Esophagus squamous epithelium (tissue), 5 donors: ENCODE data around the gene RGS9BP. TPM values are rescaled to one million over a fixed set of nuclear protein-coding genes. Genes with fewer than 3 reads are reported as not detected.

ENCODE experiments used
- DNase-seq: peaks from one replicate; lab custom pipeline; 2025; lab: John Stamatoyannopoulos, UW
- H3K27ac ChIP-seq, 4 donors: fragments of 200-600 bp; sonication (generic); one replicate each; pipeline ENCODE4 v1.5.1; 2016 to 2019; ENCODE audit warnings: mild to moderate bottlenecking in 1 of 4
- H3K27me3 ChIP-seq, 4 donors: fragments of 200-600 bp; sonication (generic); 1 replicate in 3 of 4; 2 replicates in 1 of 4; pipeline versions ENCODE4 v1.5.1 to v1.6.0; 2017 to 2021; ENCODE audit warnings: antibody characterized with exemption in 1 of 4
- H3K36me3 ChIP-seq, 3 donors: fragments of 200-600 bp; sonication (generic); one replicate each; pipeline ENCODE4 v1.5.1; 2016 to 2019
- H3K4me1 ChIP-seq, 3 donors: fragments of 200-600 bp; sonication (generic); one replicate each; pipeline ENCODE4 v1.5.1; 2017 to 2019
- H3K4me3 ChIP-seq, 4 donors: fragments of 200-600 bp; sonication (generic); 1 replicate in 3 of 4; 2 replicates in 1 of 4; pipeline ENCODE4 v1.5.1; 2016 to 2019; ENCODE audit warnings: mild to moderate bottlenecking in 2 of 4, moderate library complexity in 1 of 4
- H3K9me3 ChIP-seq, 3 donors: fragments of 200-600 bp; sonication (generic); one replicate each; pipeline ENCODE4 v1.5.1; 2016 to 2019
- CTCF ChIP-seq, 6 experiments: fragments of 450-650 bp in 4 of 6; fragments of 200-600 bp in 2 of 6; sonication (generic) in 2 of 6; IDR thresholded peaks; one replicate each; pipeline ENCODE4 v1.5.1; 2016 to 2019; ENCODE audit warnings: antibody characterized with exemption in 6 of 6, mild to moderate bottlenecking in 4 of 6, moderate library complexity in 4 of 6
- POLR2A ChIP-seq, 4 donors: fragments of 450-650 bp; IDR thresholded peaks; one replicate each; pipeline ENCODE4 v1.6.1; 2017; ENCODE audit warnings: antibody characterized with exemption in 4 of 4, mild to moderate bottlenecking in 4 of 4, moderate library complexity in 3 of 4
- WGBS, 2 donors: methylation state at CpG; one replicate each; pipeline ENCODE4 v1.1.5; 2018; 5-methylcytosine and 5-hydroxymethylcytosine counted together
- intact Hi-C: fragments of 100-400 bp; cut with DNase I; formaldehyde crosslinking; loops from one replicate; pipeline ENCODE4 v1.15.0; 2022
- total RNA-seq, 4 donors: library from RNA; depleted of rRNA; stranded (reverse); fragments of >200 nt; gene quantifications; one replicate each; pipeline ENCODE4 v1.1.0, GENCODE V29; 2016
- donor health status: DM: yes; HTN: yes; CAD: no.

Gene RGS9BP
- total RNA-seq, 4 donors from 2014 or later: 0.09 to 2.0 (median 0.23) TPM

DNA sequence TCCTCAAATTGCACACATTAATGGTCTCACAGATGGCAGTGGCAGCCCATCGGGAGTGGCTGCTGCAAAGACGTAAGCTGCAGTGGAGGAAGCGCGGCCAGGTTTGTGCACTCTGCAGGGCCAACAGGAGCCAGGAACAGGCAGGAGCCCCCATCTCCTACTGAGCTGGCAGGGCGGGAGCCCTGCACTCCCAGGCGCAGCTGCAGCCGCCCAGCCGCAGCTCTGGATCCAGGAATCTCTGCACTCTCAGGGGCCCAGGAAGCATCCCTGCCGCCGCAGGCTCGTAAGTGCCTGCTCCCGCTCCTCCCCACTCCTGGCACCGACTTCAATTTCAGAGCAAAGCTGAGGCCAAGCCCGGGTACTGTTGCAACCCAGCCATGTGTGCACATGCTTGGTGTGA lies 38.2 kb upstream of the RGS9BP start:
- TF ChIP-seq CTCF (IDR thresholded peaks at IDR 0.05): no peak
- no peak for TF ChIP-seq POLR2A (IDR thresholded peaks at IDR 0.05)
- Histone ChIP-seq H3K27ac (no peak overlapping the region), H3K4me3 (no peak overlapping the region), H3K36me3 (peaks cover 19 to 94% (median 26%) of the 10 kb centered on the region in 3 donors), H3K9me3 (no peaks in the 10 kb centered on the region), H3K27me3 (no peaks in the 10 kb centered on the region), H3K4me1 (no peaks in the 10 kb centered on the region)
- intact Hi-C loops: no loop called here
- 88% methylated on average over 8 of the region's 14 CpGs; no CpG with 5 or more reads in 1 of the 2 donors for WGBS, 2 donors
- no peak for DNase-seq

DNA sequence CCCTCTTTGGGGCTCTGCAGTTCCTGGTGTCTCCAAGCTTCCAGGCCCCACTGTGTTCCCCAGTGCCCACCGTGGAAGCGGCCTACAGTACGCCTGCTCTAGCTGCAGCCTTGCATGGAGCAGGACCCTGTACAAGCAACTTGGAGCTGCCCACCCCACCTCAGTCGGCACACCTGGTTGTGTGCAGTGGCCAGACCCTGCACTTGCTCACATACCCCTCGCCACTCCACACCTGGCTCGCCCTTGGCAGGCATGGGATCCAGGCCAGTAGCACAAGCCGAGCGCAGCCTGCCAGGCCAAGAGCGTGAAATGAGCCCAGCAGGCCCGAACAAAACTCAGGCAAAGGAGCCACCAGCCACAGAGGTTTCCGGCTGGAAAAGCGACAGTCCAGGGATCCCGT lies 37.0 kb upstream of the RGS9BP start:
- Histone ChIP-seq H3K9me3 (no peaks in the 10 kb centered on the region), H3K27me3 (no peaks in the 10 kb centered on the region), H3K4me1 (no peaks in the 10 kb centered on the region), H3K36me3 (peaks cover 19 to 95% (median 26%) of the 10 kb centered on the region in 3 donors), H3K27ac (no peak overlapping the region), H3K4me3 (no peak overlapping the region)
- intact Hi-C loops: no loop called here
- WGBS, 2 donors: 95 to 97% methylated on average over 3 to 4 of the region's 13 CpGs
- TF ChIP-seq POLR2A (IDR thresholded peaks at IDR 0.05) (no peak), CTCF (IDR thresholded peaks at IDR 0.05) (no peak)
- DNase-seq: no peak

DNA sequence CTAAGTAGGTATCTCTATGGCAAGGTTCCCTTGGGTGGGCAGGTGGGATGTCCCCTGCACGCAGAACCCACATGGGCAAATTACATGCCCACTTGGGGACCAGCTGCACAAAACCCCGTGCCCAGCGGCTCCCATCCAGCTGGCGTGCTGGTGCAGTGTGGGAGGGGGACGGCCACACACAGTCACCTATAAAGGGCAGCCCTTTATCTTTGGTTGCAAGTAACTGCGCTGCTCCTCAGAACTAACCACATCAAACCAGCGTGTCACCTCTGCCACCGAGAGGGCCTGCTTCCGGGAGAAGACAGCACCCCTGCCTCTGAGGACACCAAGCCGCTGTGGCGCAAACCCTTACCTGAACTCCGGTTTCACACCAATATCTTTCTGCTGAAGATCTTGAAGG lies 32.9 kb upstream of the RGS9BP start:
- no peak for TF ChIP-seq CTCF (IDR thresholded peaks at IDR 0.05)
- no peak for TF ChIP-seq POLR2A (IDR thresholded peaks at IDR 0.05)
- Histone ChIP-seq H3K4me3 (no peak overlapping the region), H3K4me1 (no peaks in the 10 kb centered on the region), H3K27ac (no peak overlapping the region), H3K27me3 (no peaks in the 10 kb centered on the region), H3K36me3 (peaks cover 21 to 100% (median 21%) of the 10 kb centered on the region in 3 donors), H3K9me3 (no peaks in the 10 kb centered on the region)
- DNase-seq: no peak
- 88 to 89% methylated on average over 7 to 10 of the region's 12 CpGs for WGBS, 2 donors
- intact Hi-C loops: no loop called here

GRCh38 chr19:32646556-32646955 lies 29.1 kb upstream of the RGS9BP start:
- no peaks in the 10 kb centered on the region for H3K9me3 ChIP-seq
- H3K27me3 ChIP-seq: no peaks in the 10 kb centered on the region
- peaks cover 18 to 98% (median 20%) of the 10 kb centered on the region in 3 donors for H3K36me3 ChIP-seq
- H3K27ac ChIP-seq: no peak overlapping the region
- intact Hi-C loops: no loop called here
- no peak for TF ChIP-seq CTCF (IDR thresholded peaks at IDR 0.05)
- TF ChIP-seq POLR2A (IDR thresholded peaks at IDR 0.05): no peak
- WGBS, 2 donors: 75 to 92% methylated on average over 5 to 6 of the region's 6 CpGs
- no peak overlapping the region for H3K4me3 ChIP-seq
- no peak for DNase-seq
- no peaks in the 10 kb centered on the region for H3K4me1 ChIP-seq

GRCh38 chr19:32647361-32647760 lies 28.3 kb upstream of the RGS9BP start:
- Histone ChIP-seq H3K4me3 (no peak overlapping the region), H3K9me3 (no peaks in the 10 kb centered on the region), H3K27ac (no peak overlapping the region), H3K4me1 (no peaks in the 10 kb centered on the region), H3K36me3 (peaks cover 13 to 98% (median 20%) of the 10 kb centered on the region in 3 donors), H3K27me3 (no peaks in the 10 kb centered on the region)
- 85 to 88% methylated on average over 2 to 6 of the region's 8 CpGs for WGBS, 2 donors
- intact Hi-C loops: no loop called here
- no peak for TF ChIP-seq POLR2A (IDR thresholded peaks at IDR 0.05)
- TF ChIP-seq CTCF (IDR thresholded peaks at IDR 0.05): no peak
- no peak for DNase-seq
